ENCODE data around the gene CASZ1. TPM values are rescaled to one million over a fixed set of nuclear protein-coding genes. Genes with fewer than 3 reads are reported as not detected.

Gene CASZ1
- total RNA-seq, 1 donor from 2014 or later, result 26.1 TPM

- Histone ChIP-seq H3K4me3 (ENCODE audit: low read length in 3 of 3) (no peak overlapping the region), H3K9ac (ENCODE audit: low read depth in 1 of 3, low read length in 3 of 3) (no peak overlapping the region), H3K27ac (ENCODE audit: low read depth, low read length) (no peak overlapping the region), H3K4me1 (ENCODE audit: control insufficient read depth in 3 of 3, insufficient read depth in 3 of 3, low read length in 3 of 3) (peaks cover 0 to 3% (median 0%) of the 10 kb centered on the region in 3 donors), H3K9me3 (ENCODE audit: control insufficient read depth in 3 of 3, low read length in 3 of 3) (no peaks in the 10 kb centered on the region), H3K27me3 (ENCODE audit: control insufficient read depth in 3 of 3, insufficient read depth in 3 of 3, low read length in 3 of 3) (no peaks in the 10 kb centered on the region), H3K36me3 (ENCODE audit: control insufficient read depth in 3 of 3, insufficient read depth in 3 of 3, low read length in 3 of 3) (no peaks in the 10 kb centered on the region)
Observed at GRCh38 chr1:10591010-10591409, 205.4 kb downstream of the CASZ1 start.

DNA sequence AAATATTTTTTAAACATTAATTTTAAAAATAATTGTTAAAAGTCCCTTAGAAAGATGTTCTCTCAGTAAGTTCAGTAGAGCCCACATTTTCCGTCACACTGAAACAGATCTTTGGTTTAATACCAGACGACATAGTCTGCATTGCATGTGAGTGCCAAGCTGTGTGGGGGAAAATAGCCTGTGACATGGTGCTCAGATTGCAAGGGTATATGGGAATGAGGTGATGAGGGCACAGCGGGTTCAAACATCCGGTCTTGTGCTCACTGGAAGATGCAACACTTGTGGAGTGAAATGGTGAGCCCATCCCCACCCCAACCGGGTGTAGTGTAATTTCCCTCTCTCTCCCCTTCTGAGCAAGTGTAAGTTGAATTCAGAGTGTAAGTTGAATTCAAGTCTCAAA is 207.4 kb downstream of the CASZ1 start:
- Histone ChIP-seq H3K36me3 (ENCODE audit: control insufficient read depth in 3 of 3, insufficient read depth in 3 of 3, low read length in 3 of 3) (no peaks in the 10 kb centered on the region), H3K9ac (ENCODE audit: low read depth in 1 of 3, low read length in 3 of 3) (no peak overlapping the region), H3K9me3 (ENCODE audit: control insufficient read depth in 3 of 3, low read length in 3 of 3) (no peaks in the 10 kb centered on the region), H3K27me3 (ENCODE audit: control insufficient read depth in 3 of 3, insufficient read depth in 3 of 3, low read length in 3 of 3) (no peaks in the 10 kb centered on the region), H3K4me3 (ENCODE audit: low read length in 3 of 3) (no peak overlapping the region), H3K4me1 (ENCODE audit: control insufficient read depth in 3 of 3, insufficient read depth in 3 of 3, low read length in 3 of 3) (peaks cover 0 to 3% (median 0%) of the 10 kb centered on the region in 3 donors), H3K27ac (ENCODE audit: low read depth, low read length) (no peak overlapping the region)

GRCh38 chr1:10588640-10589039 is 207.8 kb downstream of the CASZ1 start:
- no peak overlapping the region for H3K27ac ChIP-seq (ENCODE audit: low read depth, low read length)
- no peak overlapping the region for H3K9ac ChIP-seq (ENCODE audit: low read depth in 1 of 3, low read length in 3 of 3)
- H3K4me3 ChIP-seq (ENCODE audit: low read length in 3 of 3), result no peak overlapping the region
- H3K9me3 ChIP-seq (ENCODE audit: control insufficient read depth in 3 of 3, low read length in 3 of 3), result no peaks in the 10 kb centered on the region
- peaks cover 0 to 3% (median 0%) of the 10 kb centered on the region in 3 donors for H3K4me1 ChIP-seq (ENCODE audit: control insufficient read depth in 3 of 3, insufficient read depth in 3 of 3, low read length in 3 of 3)
- H3K27me3 ChIP-seq (ENCODE audit: control insufficient read depth in 3 of 3, insufficient read depth in 3 of 3, low read length in 3 of 3), result no peaks in the 10 kb centered on the region
- H3K36me3 ChIP-seq (ENCODE audit: control insufficient read depth in 3 of 3, insufficient read depth in 3 of 3, low read length in 3 of 3), result no peaks in the 10 kb centered on the region

Small RNAs within 50 kb of the gene (small RNA-seq; reads per million reads assigned to genes)
- gene RN7SL614P, result not detected

Other genes with a start within 250 kb of the CASZ1 start
- 61.1 TPM for gene TARDBP, start 216.0 kb upstream of the CASZ1 start, total RNA-seq